DND-41 (cell line): ENCODE measurements around the gene BRINP2.

Experiments used
- ATAC-seq: fragments of 200-7000 bp; cut with Tn5 transposase; 3 replicates; pipeline ENCODE4 v1.9.1; 2021; ENCODE audit warnings: low read depth; ENCODE audit not compliant: insufficient read depth
- DNase-seq: peaks from one replicate; pipeline ENCODE4 v3.0.0-alpha.2; 2020
- H2AFZ ChIP-seq: 2 replicates; pipeline ENCODE4 v1.6.0; 2012; ENCODE audit warnings: low read depth, low read length
- H3K27ac ChIP-seq: 2 replicates; pipeline ENCODE4 v1.5.1; 2012; ENCODE audit warnings: low read length, inconsistent platforms
- H3K27me3 ChIP-seq: fragments of 200-600 bp; sonication (generic); 2 replicates; pipeline ENCODE4 v1.6.0; 2012; ENCODE audit warnings: low read length, mild to moderate bottlenecking, inconsistent platforms; ENCODE audit not compliant: insufficient read depth, poor library complexity
- H3K36me3 ChIP-seq: 2 replicates; pipeline ENCODE4 v1.5.1; 2012; ENCODE audit warnings: low read length, inconsistent platforms; ENCODE audit not compliant: insufficient read depth
- H3K4me1 ChIP-seq: 2 replicates; pipeline ENCODE4 v1.5.1; 2012; ENCODE audit warnings: mild to moderate bottlenecking, low read length; ENCODE audit not compliant: insufficient read depth
- H3K4me2 ChIP-seq: 2 replicates; pipeline ENCODE4 v1.6.0; 2012; ENCODE audit warnings: mild to moderate bottlenecking, moderate library complexity, low read length, inconsistent platforms; ENCODE audit not compliant: insufficient read depth
- H3K4me3 ChIP-seq, 2 experiments: fragments of 200-600 bp in 1 of 2; shearing (Covaris generic) in 1 of 2; 2 replicates each; pipeline ENCODE4 v1.5.1; 2012 to 2016; ENCODE audit warnings: inconsistent platforms in 2 of 2, low read length in 2 of 2, mild to moderate bottlenecking in 2 of 2, low read depth in 1 of 2, moderate library complexity in 1 of 2
- H3K79me2 ChIP-seq: 2 replicates; pipeline ENCODE4 v1.6.0; 2012; ENCODE audit warnings: low read length, inconsistent platforms; ENCODE audit not compliant: insufficient read depth
- H3K9ac ChIP-seq: 2 replicates; pipeline ENCODE4 v1.6.0; 2012; ENCODE audit warnings: low read depth, mild to moderate bottlenecking, inconsistent platforms, low read length, moderate library complexity
- H3K9me3 ChIP-seq: 2 replicates; pipeline ENCODE4 v1.5.1; 2012; ENCODE audit warnings: low read length, moderate library complexity, mild to moderate bottlenecking, inconsistent platforms; ENCODE audit not compliant: insufficient read depth, severe bottlenecking
- H4K20me1 ChIP-seq: 2 replicates; pipeline ENCODE4 v1.6.0; 2012; ENCODE audit warnings: low read length; ENCODE audit not compliant: insufficient read depth
- EZH2 ChIP-seq: IDR thresholded peaks from 3 replicates; pipeline ENCODE4 v1.6.1; 2012; ENCODE audit warnings: borderline replicate concordance, low read depth, mild to moderate bottlenecking, moderate library complexity, low read length, inconsistent platforms; ENCODE audit not compliant: severe bottlenecking
- TF ChIP-seq, protein P1 (sequence below): IDR thresholded peaks from 2 replicates; pipeline ENCODE4 v1.5.1; 2012; ENCODE audit warnings: borderline replicate concordance, low read length, moderate library complexity, mild to moderate bottlenecking; ENCODE audit not compliant: poor library complexity, severe bottlenecking; ENCODE audit errors: extremely low read depth

BRINP2 gene

GRCh38 chr1:177137814-177138213 lies 32.9 kb upstream of the BRINP2 start:
- Histone ChIP-seq H3K9me3 (no peaks in the 10 kb centered on the region), H3K79me2 (no peaks in the 10 kb centered on the region), H3K4me1 (no peaks in the 10 kb centered on the region), H3K36me3 (no peaks in the 10 kb centered on the region), H2AFZ (no peak overlapping the region), H3K4me3 (no peak overlapping the region), H3K9ac (no peak overlapping the region), H3K27me3 (no peaks in the 10 kb centered on the region), H3K4me2 (no peak overlapping the region), H3K27ac (no peak overlapping the region), H4K20me1 (no peaks in the 10 kb centered on the region)
- DNase-seq (no peak), ATAC-seq (no peak)
- TF ChIP-seq, protein P1, sequence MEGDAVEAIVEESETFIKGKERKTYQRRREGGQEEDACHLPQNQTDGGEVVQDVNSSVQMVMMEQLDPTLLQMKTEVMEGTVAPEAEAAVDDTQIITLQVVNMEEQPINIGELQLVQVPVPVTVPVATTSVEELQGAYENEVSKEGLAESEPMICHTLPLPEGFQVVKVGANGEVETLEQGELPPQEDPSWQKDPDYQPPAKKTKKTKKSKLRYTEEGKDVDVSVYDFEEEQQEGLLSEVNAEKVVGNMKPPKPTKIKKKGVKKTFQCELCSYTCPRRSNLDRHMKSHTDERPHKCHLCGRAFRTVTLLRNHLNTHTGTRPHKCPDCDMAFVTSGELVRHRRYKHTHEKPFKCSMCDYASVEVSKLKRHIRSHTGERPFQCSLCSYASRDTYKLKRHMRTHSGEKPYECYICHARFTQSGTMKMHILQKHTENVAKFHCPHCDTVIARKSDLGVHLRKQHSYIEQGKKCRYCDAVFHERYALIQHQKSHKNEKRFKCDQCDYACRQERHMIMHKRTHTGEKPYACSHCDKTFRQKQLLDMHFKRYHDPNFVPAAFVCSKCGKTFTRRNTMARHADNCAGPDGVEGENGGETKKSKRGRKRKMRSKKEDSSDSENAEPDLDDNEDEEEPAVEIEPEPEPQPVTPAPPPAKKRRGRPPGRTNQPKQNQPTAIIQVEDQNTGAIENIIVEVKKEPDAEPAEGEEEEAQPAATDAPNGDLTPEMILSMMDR: no peak
- no peak for TF ChIP-seq EZH2

- Histone ChIP-seq H3K9ac (no peak overlapping the region), H2AFZ (no peak overlapping the region), H3K4me2 (no peak overlapping the region), H3K9me3 (no peaks in the 10 kb centered on the region), H3K79me2 (no peaks in the 10 kb centered on the region), H4K20me1 (no peaks in the 10 kb centered on the region), H3K4me1 (no peaks in the 10 kb centered on the region), H3K4me3 (no peak overlapping the region), H3K27me3 (no peaks in the 10 kb centered on the region), H3K36me3 (no peaks in the 10 kb centered on the region), H3K27ac (no peak overlapping the region)
- DNase-seq (no peak), ATAC-seq (no peak)
- no peak for TF ChIP-seq EZH2
- TF ChIP-seq, protein P1: no peak
These were observed 32.4 kb upstream of the BRINP2 start for GRCh38 chr1:177138347-177138746.

- no peaks in the 10 kb centered on the region for H3K9me3 ChIP-seq
- H3K4me3 ChIP-seq: no peak overlapping the region
- no peak overlapping the region for H2AFZ ChIP-seq
- no peaks in the 10 kb centered on the region for H3K27me3 ChIP-seq
- DNase-seq (no peak), ATAC-seq (no peak)
- no peak overlapping the region for H3K27ac ChIP-seq
- H4K20me1 ChIP-seq: no peaks in the 10 kb centered on the region
- TF ChIP-seq, protein P1: no peak
- no peak for TF ChIP-seq EZH2
- no peak overlapping the region for H3K4me2 ChIP-seq
- H3K4me1 ChIP-seq: no peaks in the 10 kb centered on the region
- H3K79me2 ChIP-seq: no peaks in the 10 kb centered on the region
- no peaks in the 10 kb centered on the region for H3K36me3 ChIP-seq
- H3K9ac ChIP-seq: no peak overlapping the region
These were observed 28.7 kb upstream of the BRINP2 start for GRCh38 chr1:177142010-177142409.

DNA sequence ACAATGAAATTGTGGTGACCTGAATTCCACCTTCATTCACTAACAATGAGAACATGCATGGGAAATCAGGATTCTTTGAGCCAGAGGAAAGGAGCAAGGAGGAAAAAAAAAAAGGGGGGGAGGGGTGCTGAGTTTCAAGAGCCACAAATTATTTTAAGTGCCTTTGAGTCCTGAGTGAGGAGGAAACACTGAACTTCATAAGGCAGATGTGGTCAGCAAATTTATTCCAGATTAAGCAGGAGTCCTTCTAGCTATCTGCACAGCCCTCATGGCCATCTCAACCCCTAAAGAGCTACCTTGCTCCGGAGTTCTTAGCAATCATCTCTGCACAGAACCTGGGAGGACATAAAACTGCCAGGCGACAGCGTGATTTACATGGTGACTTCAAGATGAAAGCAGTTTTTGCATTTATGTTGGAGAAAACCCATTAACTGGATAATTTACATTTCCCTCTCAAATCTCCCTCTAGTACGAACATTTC lies 27.9 kb upstream of the BRINP2 start:
- TF ChIP-seq EZH2: no peak
- TF ChIP-seq, protein P1: no peak
- ATAC-seq: no peak
- H3K27ac ChIP-seq: no peak overlapping the region
- H3K36me3 ChIP-seq: no peaks in the 10 kb centered on the region
- H3K79me2 ChIP-seq: no peaks in the 10 kb centered on the region
- DNase-seq: no peak
- no peaks in the 10 kb centered on the region for H3K9me3 ChIP-seq
- no peak overlapping the region for H3K9ac ChIP-seq
- H2AFZ ChIP-seq: no peak overlapping the region
- no peaks in the 10 kb centered on the region for H3K4me1 ChIP-seq
- H3K4me3 ChIP-seq: no peak overlapping the region
- no peaks in the 10 kb centered on the region for H3K27me3 ChIP-seq
- no peaks in the 10 kb centered on the region for H4K20me1 ChIP-seq
- H3K4me2 ChIP-seq: no peak overlapping the region
